Sigmoid colon (tissue), 4 donors: Measurements from ENCODE around the gene TMEM47.

Experiments used
- CTCF ChIP-seq, 4 experiments: fragments of 450-650 bp in 3 of 4; fragments of 200-600 bp in 1 of 4; IDR thresholded peaks; one replicate each; pipeline ENCODE4 v1.5.1; 2016 to 2019; ENCODE audit warnings: antibody characterized with exemption in 4 of 4, mild to moderate bottlenecking in 3 of 4, moderate library complexity in 2 of 4
- POLR2A ChIP-seq, 2 donors: fragments of 450-650 bp; IDR thresholded peaks; one replicate each; pipeline ENCODE4 v1.6.1; 2016; ENCODE audit warnings: antibody characterized with exemption in 2 of 2, mild to moderate bottlenecking in 2 of 2, moderate library complexity in 2 of 2
- POLR2AphosphoS5 ChIP-seq, 4 donors: sonication (generic); formaldehyde crosslinking; IDR thresholded peaks; one replicate each; pipeline ENCODE4 v1.6.1; 2017; ENCODE audit warnings: antibody characterized with exemption in 4 of 4

- TF ChIP-seq CTCF (IDR thresholded peaks at IDR 0.05) (no peak), POLR2AphosphoS5 (IDR thresholded peaks at IDR 0.05) (no peak), POLR2A (IDR thresholded peaks at IDR 0.05) (no peak)
Measured at GRCh38 chrX:34642849-34643248, 14.2 kb downstream of the TMEM47 start.
